Peyer's patch (tissue), 4 donors: ENCODE data around the gene TUBB8. TPM values are rescaled to one million over a fixed set of nuclear protein-coding genes. Genes with fewer than 3 reads are reported as not detected.

ENCODE experiments used
- DNase-seq, 3 donors: peaks; one replicate each; pipeline ENCODE4 v3.0.0-alpha.2; 2017 to 2019
- H3K27ac ChIP-seq, 4 donors: fragments of 200-600 bp; sonication (generic); one replicate each; pipeline ENCODE4 v1.5.1; 2016 to 2019
- H3K27me3 ChIP-seq, 2 donors: fragments of 200-600 bp; sonication (generic); one replicate each; pipeline ENCODE4 v1.5.1; 2019
- H3K36me3 ChIP-seq, 3 donors: fragments of 200-600 bp; sonication (generic); one replicate each; pipeline ENCODE4 v1.5.1; 2016 to 2019
- H3K4me1 ChIP-seq, 4 donors: fragments of 200-600 bp; sonication (generic); one replicate each; pipeline ENCODE4 v1.5.1; 2016 to 2019
- H3K4me3 ChIP-seq, 4 donors: fragments of 200-600 bp; sonication (generic); 1 replicate in 3 of 4; 2 replicates in 1 of 4; pipeline ENCODE4 v1.5.1; 2016 to 2019; ENCODE audit warnings: mild to moderate bottlenecking in 1 of 4
- H3K9me3 ChIP-seq, 4 donors: fragments of 200-600 bp; sonication (generic); one replicate each; pipeline ENCODE4 v1.5.1; 2016 to 2019; ENCODE audit warnings: mild to moderate bottlenecking in 1 of 4
- CTCF ChIP-seq, 6 experiments: fragments of 450-650 bp in 4 of 6; fragments of 200-600 bp in 2 of 6; sonication (generic) in 1 of 6; IDR thresholded peaks; one replicate each; pipeline ENCODE4 v1.5.1; 2017 to 2019; ENCODE audit warnings: antibody characterized with exemption in 6 of 6, mild to moderate bottlenecking in 3 of 6, moderate library complexity in 1 of 6
- POLR2A ChIP-seq, 2 donors: fragments of 450-650 bp; IDR thresholded peaks; one replicate each; pipeline ENCODE4 v1.5.1; 2017; ENCODE audit warnings: antibody characterized with exemption in 2 of 2, mild to moderate bottlenecking in 2 of 2, moderate library complexity in 2 of 2
- total RNA-seq, 4 donors: library from RNA; depleted of rRNA; stranded (reverse); fragments of >200 nt; gene quantifications; one replicate each; pipeline ENCODE4 v1.1.0, GENCODE V29; 2016

The TUBB8 gene
- not detected for total RNA-seq

DNA sequence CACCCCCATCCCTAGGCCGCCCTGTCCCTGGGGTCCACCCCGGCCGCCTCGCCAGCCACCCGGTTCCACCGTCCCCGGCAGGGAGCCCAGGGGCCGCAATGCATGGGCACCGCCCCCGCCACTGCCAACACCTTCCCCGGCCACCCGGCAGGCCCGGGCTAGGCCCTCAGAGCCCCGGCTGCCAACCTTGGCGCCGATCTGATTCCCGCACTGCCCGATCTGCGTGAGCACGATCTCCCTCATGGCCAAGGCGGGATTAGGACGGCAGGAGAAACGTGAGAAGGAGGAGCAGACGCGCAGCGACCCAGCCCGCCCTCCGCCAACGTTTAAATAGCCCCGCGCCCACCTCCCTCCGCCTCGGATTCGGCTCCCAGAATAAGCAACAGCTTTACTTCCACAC lies at the start of gene TUBB8:
TUBB8 (minus strand) TSS at position 301 of the 400 bp plus-strand sequence; CDS start at position 243, 58 bp downstream.
- no peak for TF ChIP-seq POLR2A (IDR thresholded peaks at IDR 0.05)
- TF ChIP-seq CTCF (IDR thresholded peaks at IDR 0.05): no peak
- Histone ChIP-seq H3K4me3 (no peak within 1 kb of the TSS), H3K4me1 (no peaks in the 10 kb centered on the region), H3K36me3 (no peaks in the 10 kb centered on the region), H3K9me3 (no peaks in the 10 kb centered on the region), H3K27me3 (no peaks in the 10 kb centered on the region), H3K27ac (no peak within 1 kb of the TSS)
- DNase-seq: no peak

DNA sequence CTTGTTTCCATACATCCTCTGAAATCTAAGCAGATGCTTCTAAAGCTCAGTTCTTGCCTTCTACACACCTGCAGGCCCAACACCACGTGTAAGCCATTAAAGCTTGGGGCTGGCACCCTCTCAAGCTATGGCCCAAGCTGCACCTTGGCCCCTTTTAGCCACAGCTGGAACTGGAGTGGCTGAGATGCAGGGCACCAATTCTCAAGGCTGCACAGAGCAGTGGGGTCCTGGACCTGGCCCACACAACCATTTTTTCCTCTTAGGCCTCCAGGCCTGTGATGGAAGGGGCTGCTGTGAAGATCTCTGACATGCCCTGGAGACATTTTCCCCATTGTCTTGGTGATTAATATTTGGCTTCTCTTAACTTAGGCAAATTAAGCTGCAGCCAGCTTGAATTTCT lies 47.4 kb upstream of the TUBB8 start:
- H3K27me3 ChIP-seq: no peaks in the 10 kb centered on the region
- no peak for TF ChIP-seq CTCF (IDR thresholded peaks at IDR 0.05)
- no peak for TF ChIP-seq POLR2A (IDR thresholded peaks at IDR 0.05)
- no peaks in the 10 kb centered on the region for H3K36me3 ChIP-seq
- H3K27ac ChIP-seq: no peak overlapping the region
- no peaks in the 10 kb centered on the region for H3K4me1 ChIP-seq
- DNase-seq: no peak
- peaks cover 0 to 8% (median 2%) of the 10 kb centered on the region in 4 donors for H3K9me3 ChIP-seq
- H3K4me3 ChIP-seq: no peak overlapping the region

- Histone ChIP-seq H3K36me3 (no peaks in the 10 kb centered on the region), H3K27me3 (no peaks in the 10 kb centered on the region), H3K9me3 (peaks cover 0 to 8% (median 2%) of the 10 kb centered on the region in 4 donors), H3K27ac (no peak overlapping the region), H3K4me1 (no peaks in the 10 kb centered on the region), H3K4me3 (no peak overlapping the region)
- DNase-seq: no peak
- TF ChIP-seq CTCF (IDR thresholded peaks at IDR 0.05) (no peak), POLR2A (IDR thresholded peaks at IDR 0.05) (no peak)
These were observed 46.4 kb upstream of the TUBB8 start for GRCh38 chr10:95356-96115.

- DNase-seq: no peak
- H3K4me1 ChIP-seq: no peaks in the 10 kb centered on the region
- peaks cover 0 to 8% (median 2%) of the 10 kb centered on the region in 4 donors for H3K9me3 ChIP-seq
- H3K27me3 ChIP-seq: no peaks in the 10 kb centered on the region
- H3K27ac ChIP-seq: no peak overlapping the region
- TF ChIP-seq CTCF (IDR thresholded peaks at IDR 0.05) (no peak), POLR2A (IDR thresholded peaks at IDR 0.05) (no peak)
- H3K4me3 ChIP-seq: no peak overlapping the region
- no peaks in the 10 kb centered on the region for H3K36me3 ChIP-seq
These were observed 45.5 kb upstream of the TUBB8 start for GRCh38 chr10:94613-95012.

DNA sequence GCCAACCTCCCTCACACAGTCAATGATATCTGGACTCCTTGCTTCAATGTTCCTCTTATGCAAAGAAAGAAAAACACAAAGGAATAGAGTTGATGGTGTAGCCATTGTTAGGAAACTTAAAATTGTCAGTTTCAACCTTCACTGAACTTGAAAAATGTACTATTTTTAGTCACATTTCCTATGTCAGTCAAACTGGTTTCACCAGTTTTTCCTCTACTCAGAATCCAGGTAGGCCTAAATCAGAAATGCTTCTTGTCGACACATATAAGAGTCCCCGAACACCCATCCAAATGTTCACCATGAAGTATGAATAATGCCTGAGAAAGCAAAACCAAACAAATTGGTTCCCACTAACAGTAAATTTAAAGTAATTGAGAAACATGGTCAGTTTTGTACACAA lies 43.8 kb upstream of the TUBB8 start:
- no peak overlapping the region for H3K4me3 ChIP-seq
- no peak for DNase-seq
- H3K27me3 ChIP-seq: no peaks in the 10 kb centered on the region

More for the DNA sequence above, 43.8 kb upstream of the TUBB8 start:
- TF ChIP-seq POLR2A (IDR thresholded peaks at IDR 0.05) (no peak), CTCF (IDR thresholded peaks at IDR 0.05) (no peak)
- Histone ChIP-seq H3K9me3 (peaks cover 0 to 8% (median 2%) of the 10 kb centered on the region in 4 donors), H3K4me1 (no peaks in the 10 kb centered on the region), H3K27ac (no peak overlapping the region), H3K36me3 (no peaks in the 10 kb centered on the region)
